Endothelial cell of umbilical vein (primary cell): Measurements from ENCODE around the gene SGTA.

Experiments
- EZH2 ChIP-seq: IDR thresholded peaks from 2 replicates; pipeline ENCODE4 v1.6.1; 2012; ENCODE audit warnings: borderline replicate concordance, low read depth, mild to moderate bottlenecking, moderate library complexity, low read length, inconsistent platforms; ENCODE audit not compliant: severe bottlenecking
- FOS ChIP-seq: IDR thresholded peaks from 2 replicates; pipeline ENCODE4 v1.6.1; 2011; ENCODE audit warnings: mild to moderate bottlenecking, low read length, moderate library complexity, borderline replicate concordance; ENCODE audit not compliant: insufficient read depth
- GATA2 ChIP-seq: IDR thresholded peaks from 2 replicates; pipeline ENCODE4 v1.7.0; 2011; ENCODE audit warnings: low read depth, mild to moderate bottlenecking, moderate library complexity, mixed read lengths, low read length; ENCODE audit not compliant: insufficient read length, insufficient read depth
- MYC ChIP-seq: IDR thresholded peaks from one replicate; pipeline ENCODE4 v1.6.1; 2011; ENCODE audit warnings: mild to moderate bottlenecking, low read depth, low read length
- POLR2A ChIP-seq: IDR thresholded peaks from 2 replicates; pipeline ENCODE4 v1.6.1; 2012; ENCODE audit warnings: low read depth, mild to moderate bottlenecking, control low read depth, low read length
- POLR2AphosphoS5 ChIP-seq: IDR thresholded peaks from 2 replicates; pipeline ENCODE4 v1.6.1; 2012; ENCODE audit warnings: low read depth, mild to moderate bottlenecking, control low read depth, low read length, moderate library complexity; ENCODE audit not compliant: insufficient read depth
- TF ChIP-seq, protein P1 (sequence below), 2 donors: IDR thresholded peaks; 1 replicate in 1 of 2; 2 replicates in 1 of 2; pipeline ENCODE4 v1.5.1; 2011; ENCODE audit warnings: low read length in 2 of 2, mild to moderate bottlenecking in 2 of 2, moderate library complexity in 2 of 2, control low read depth in 1 of 2, inconsistent platforms in 1 of 2, low read depth in 1 of 2; ENCODE audit not compliant: insufficient read depth in 1 of 2; ENCODE audit errors: extremely low read depth in 1 of 2
- TF ChIP-seq, protein P2 (sequence below): IDR thresholded peaks from 2 replicates; pipeline ENCODE4 v1.6.1; 2011; ENCODE audit not compliant: insufficient read depth, insufficient read length

DNA sequence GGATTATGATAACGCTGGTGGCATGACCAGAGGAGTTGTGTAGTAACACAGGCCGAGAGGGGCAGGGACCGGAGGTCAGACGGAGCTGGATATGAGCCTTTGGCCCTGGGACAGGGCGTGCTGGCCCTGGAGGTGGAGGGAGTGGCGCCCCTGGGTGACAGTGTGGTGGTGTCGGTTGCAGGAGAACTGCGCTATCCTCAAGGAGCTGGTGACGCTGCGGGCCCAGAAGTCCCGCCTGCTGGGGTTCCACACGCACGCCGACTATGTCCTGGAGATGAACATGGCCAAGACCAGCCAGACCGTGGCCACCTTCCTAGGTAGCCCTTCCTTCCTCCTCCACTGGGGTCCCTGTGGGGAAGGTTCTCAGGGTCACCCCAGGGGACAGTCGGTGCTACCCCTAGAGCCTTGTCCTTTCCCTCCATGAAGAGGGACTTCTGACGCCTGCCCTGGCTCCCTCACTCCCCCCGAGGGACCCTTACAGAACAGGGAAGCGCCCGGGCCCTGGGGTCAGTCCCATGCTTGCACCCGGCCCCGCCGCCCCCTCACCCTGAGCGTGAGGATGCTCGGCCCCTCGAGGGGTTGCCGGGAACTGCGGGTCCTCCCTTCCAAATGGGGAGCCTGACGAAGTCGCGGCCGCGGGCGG lies 23.8 kb upstream of the SGTA start:
- TF ChIP-seq POLR2A (no peak), POLR2AphosphoS5 (no peak), EZH2 (no peak), FOS (no peak), GATA2 (no peak), MYC (no peak)
- TF ChIP-seq, protein P1, sequence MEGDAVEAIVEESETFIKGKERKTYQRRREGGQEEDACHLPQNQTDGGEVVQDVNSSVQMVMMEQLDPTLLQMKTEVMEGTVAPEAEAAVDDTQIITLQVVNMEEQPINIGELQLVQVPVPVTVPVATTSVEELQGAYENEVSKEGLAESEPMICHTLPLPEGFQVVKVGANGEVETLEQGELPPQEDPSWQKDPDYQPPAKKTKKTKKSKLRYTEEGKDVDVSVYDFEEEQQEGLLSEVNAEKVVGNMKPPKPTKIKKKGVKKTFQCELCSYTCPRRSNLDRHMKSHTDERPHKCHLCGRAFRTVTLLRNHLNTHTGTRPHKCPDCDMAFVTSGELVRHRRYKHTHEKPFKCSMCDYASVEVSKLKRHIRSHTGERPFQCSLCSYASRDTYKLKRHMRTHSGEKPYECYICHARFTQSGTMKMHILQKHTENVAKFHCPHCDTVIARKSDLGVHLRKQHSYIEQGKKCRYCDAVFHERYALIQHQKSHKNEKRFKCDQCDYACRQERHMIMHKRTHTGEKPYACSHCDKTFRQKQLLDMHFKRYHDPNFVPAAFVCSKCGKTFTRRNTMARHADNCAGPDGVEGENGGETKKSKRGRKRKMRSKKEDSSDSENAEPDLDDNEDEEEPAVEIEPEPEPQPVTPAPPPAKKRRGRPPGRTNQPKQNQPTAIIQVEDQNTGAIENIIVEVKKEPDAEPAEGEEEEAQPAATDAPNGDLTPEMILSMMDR (IDR thresholded peaks at IDR 0.05; ENCODE audit: extremely low read depth in 1 of 2, insufficient read depth in 1 of 2, low read depth in 1 of 2, low read length in 2 of 2) = no peak
- TF ChIP-seq, protein P2, sequence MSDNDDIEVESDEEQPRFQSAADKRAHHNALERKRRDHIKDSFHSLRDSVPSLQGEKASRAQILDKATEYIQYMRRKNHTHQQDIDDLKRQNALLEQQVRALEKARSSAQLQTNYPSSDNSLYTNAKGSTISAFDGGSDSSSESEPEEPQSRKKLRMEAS = no peak
